Measurements from ENCODE around the gene ATE1.
A peak's percentile ranks its signal among the peaks of the same experiment; 100 is the strongest.

Gene ATE1

GRCh38 chr10:121823993-121824463, 103.8 kb downstream of the ATE1 start:
- DNase-seq (ENCODE audit: extremely low read depth, low read depth) = peak; percentile 52
- H3K4me3 ChIP-seq (replicated peaks; ENCODE audit: low read depth, low read length) = no peak overlapping the region
- peak; percentile 67 for TF ChIP-seq CTCF (IDR thresholded peaks at IDR 0.05; ENCODE audit: low read depth, low read length, missing control alignments)

GRCh38 chr10:121822724-121823123, 105.1 kb downstream of the ATE1 start:
- TF ChIP-seq CTCF (IDR thresholded peaks at IDR 0.05; ENCODE audit: low read depth, low read length, missing control alignments) = no peak
- H3K4me3 ChIP-seq (replicated peaks; ENCODE audit: low read depth, low read length) = no peak overlapping the region
- DNase-seq (ENCODE audit: extremely low read depth, low read depth) = no peak

- DNase-seq (ENCODE audit: extremely low read depth, low read depth) = no peak
- TF ChIP-seq CTCF (IDR thresholded peaks at IDR 0.05; ENCODE audit: low read depth, low read length, missing control alignments) = no peak
These were observed 105.7 kb downstream of the ATE1 start for GRCh38 chr10:121822180-121822579.

GRCh38 chr10:121819049-121819448, 108.8 kb downstream of the ATE1 start:
- no peak for DNase-seq (ENCODE audit: extremely low read depth, low read depth)

More at GRCh38 chr10:121822180-121822579, 105.7 kb downstream of the ATE1 start:
- H3K4me3 ChIP-seq (replicated peaks; ENCODE audit: low read depth, low read length) = no peak overlapping the region

GRCh38 chr10:121818599-121818998, 109.2 kb downstream of the ATE1 start:
- H3K4me3 ChIP-seq (replicated peaks; ENCODE audit: low read depth, low read length) = no peak overlapping the region
- no peak for TF ChIP-seq CTCF (IDR thresholded peaks at IDR 0.05; ENCODE audit: low read depth, low read length, missing control alignments)
- DNase-seq (ENCODE audit: extremely low read depth, low read depth) = no peak

More at GRCh38 chr10:121819049-121819448, 108.8 kb downstream of the ATE1 start:
- H3K4me3 ChIP-seq (replicated peaks; ENCODE audit: low read depth, low read length) = no peak overlapping the region
- no peak for TF ChIP-seq CTCF (IDR thresholded peaks at IDR 0.05; ENCODE audit: low read depth, low read length, missing control alignments)

- no peak overlapping the region for H3K4me3 ChIP-seq (replicated peaks; ENCODE audit: low read depth, low read length)
- DNase-seq (ENCODE audit: extremely low read depth, low read depth) = no peak
- TF ChIP-seq CTCF (IDR thresholded peaks at IDR 0.05; ENCODE audit: low read depth, low read length, missing control alignments) = no peak
These were observed 111.6 kb downstream of the ATE1 start for GRCh38 chr10:121816197-121816596.

GRCh38 chr10:121813857-121814256, 114.0 kb downstream of the ATE1 start:
- H3K4me3 ChIP-seq (replicated peaks; ENCODE audit: low read depth, low read length) = no peak overlapping the region
- no peak for TF ChIP-seq CTCF (IDR thresholded peaks at IDR 0.05; ENCODE audit: low read depth, low read length, missing control alignments)
- DNase-seq (ENCODE audit: extremely low read depth, low read depth) = no peak

Data from HFF-Myc (cell line).